NCI-H146 (cell line): ENCODE data around the gene BCAS1.

Experiments used
- DNase-seq: peaks from one replicate; lab custom pipeline; 2025; lab: John Stamatoyannopoulos, UW

The BCAS1 gene, protein sequence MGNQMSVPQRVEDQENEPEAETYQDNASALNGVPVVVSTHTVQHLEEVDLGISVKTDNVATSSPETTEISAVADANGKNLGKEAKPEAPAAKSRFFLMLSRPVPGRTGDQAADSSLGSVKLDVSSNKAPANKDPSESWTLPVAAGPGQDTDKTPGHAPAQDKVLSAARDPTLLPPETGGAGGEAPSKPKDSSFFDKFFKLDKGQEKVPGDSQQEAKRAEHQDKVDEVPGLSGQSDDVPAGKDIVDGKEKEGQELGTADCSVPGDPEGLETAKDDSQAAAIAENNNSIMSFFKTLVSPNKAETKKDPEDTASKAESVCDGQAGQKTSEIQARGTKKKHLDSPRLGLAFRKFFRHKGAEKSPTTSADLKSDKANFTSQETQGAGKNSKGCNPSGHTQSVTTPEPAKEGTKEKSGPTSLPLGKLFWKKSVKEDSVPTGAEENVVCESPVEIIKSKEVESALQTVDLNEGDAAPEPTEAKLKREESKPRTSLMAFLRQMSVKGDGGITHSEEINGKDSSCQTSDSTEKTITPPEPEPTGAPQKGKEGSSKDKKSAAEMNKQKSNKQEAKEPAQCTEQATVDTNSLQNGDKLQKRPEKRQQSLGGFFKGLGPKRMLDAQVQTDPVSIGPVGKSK

GRCh38 chr20:54070187-54070987, at the start of gene BCAS1:
BCAS1 (minus strand) TSS chr20:54070594; CDS start chr20:54058718, 11,876 bp downstream.
- DNase-seq, result no peak

DNA sequence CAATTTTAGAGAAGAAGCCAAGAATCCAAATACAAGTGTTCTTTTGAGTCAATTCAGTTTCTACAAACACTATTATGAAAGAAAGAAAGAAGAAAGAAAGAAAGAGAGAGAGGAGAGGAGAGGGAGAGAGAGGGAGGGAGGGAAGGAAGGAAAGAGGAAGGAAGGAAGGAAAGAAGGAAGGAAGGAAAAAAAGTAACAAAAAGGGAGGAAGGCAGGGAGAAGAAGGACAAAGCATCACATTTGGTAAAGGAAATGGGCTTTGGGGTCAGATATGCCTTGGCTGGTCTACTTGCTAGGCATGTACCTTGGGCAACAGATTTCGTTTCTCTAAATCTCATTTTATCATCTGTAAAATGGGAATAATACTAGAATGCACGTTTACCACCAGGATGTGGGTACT, 49.4 kb upstream of the BCAS1 start:
- no peak for DNase-seq

- no peak for DNase-seq
Measured at GRCh38 chr20:54118220-54119001, 48.0 kb upstream of the BCAS1 start.

GRCh38 chr20:54116550-54117235, 46.3 kb upstream of the BCAS1 start:
- DNase-seq, result no peak

- no peak for DNase-seq
Measured at GRCh38 chr20:54115172-54115854, 44.9 kb upstream of the BCAS1 start.

- no peak for DNase-seq
Measured at GRCh38 chr20:54114109-54114508, 43.7 kb upstream of the BCAS1 start.

DNA sequence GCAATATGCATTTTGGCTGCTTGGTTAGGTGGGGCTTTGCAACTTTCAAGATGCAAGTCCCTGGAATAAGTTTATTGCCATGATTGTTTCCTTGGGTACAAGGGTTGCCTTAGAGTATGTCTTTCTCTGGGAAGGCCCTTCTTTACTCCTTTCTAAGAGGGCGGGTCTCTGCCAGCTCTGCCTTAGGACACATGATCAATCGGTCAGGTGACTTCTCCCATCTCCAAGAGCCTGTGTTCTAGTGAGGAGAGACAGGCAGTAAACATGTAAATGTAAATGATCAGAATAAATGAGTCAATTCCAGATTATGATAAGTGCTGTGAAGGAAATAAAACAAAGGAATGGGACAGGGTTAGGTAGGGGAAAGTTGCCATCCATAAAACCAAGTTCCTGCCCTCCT, 43.2 kb upstream of the BCAS1 start:
- DNase-seq, result no peak

- DNase-seq, result no peak
Measured at GRCh38 chr20:54112221-54112884, 42.0 kb upstream of the BCAS1 start.

DNA sequence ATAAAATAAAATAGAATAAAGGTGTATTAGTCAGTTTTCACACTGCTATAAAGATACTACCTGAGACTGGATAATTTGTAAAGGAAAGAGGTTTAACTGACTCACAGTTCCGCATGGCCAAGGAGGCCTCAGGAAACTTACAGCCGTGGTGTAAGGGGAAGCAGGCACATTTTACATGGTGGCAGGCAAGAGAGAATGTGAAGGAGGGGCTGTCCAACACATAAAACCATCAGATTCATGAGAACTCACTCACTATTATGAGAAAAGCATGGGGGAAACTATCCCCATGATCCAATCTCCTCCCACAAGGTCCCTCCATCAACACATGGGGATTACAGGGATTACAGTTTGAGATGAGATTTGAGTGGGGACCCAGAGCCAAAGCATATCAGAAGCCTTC, 41.1 kb upstream of the BCAS1 start:
- DNase-seq, result no peak

GRCh38 chr20:54110457-54110856, 40.1 kb upstream of the BCAS1 start:
- no peak for DNase-seq

DNA sequence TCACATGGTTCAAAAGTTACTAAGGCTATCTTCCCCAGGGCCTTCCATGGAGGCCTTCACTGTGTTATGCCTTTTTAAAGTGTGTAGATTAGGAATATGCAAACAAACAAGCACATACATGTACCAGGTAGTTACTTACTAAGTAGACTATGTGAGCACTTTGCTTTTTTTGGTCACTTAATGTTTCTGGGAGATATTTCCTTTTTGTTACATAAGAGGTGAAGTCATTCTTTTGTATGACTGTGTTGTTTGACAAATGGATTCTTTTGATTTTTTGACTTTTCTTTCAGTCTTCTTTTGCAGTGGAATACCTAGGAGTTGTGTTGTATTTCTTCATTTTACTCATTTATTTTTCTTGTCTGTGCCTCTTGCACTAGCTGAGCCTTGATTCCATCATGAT, 39.6 kb upstream of the BCAS1 start:
- DNase-seq, result no peak

GRCh38 chr20:54108817-54109216, 38.4 kb upstream of the BCAS1 start:
- DNase-seq, result no peak

- no peak for DNase-seq
Measured at GRCh38 chr20:54108326-54108642, 37.9 kb upstream of the BCAS1 start.

DNA sequence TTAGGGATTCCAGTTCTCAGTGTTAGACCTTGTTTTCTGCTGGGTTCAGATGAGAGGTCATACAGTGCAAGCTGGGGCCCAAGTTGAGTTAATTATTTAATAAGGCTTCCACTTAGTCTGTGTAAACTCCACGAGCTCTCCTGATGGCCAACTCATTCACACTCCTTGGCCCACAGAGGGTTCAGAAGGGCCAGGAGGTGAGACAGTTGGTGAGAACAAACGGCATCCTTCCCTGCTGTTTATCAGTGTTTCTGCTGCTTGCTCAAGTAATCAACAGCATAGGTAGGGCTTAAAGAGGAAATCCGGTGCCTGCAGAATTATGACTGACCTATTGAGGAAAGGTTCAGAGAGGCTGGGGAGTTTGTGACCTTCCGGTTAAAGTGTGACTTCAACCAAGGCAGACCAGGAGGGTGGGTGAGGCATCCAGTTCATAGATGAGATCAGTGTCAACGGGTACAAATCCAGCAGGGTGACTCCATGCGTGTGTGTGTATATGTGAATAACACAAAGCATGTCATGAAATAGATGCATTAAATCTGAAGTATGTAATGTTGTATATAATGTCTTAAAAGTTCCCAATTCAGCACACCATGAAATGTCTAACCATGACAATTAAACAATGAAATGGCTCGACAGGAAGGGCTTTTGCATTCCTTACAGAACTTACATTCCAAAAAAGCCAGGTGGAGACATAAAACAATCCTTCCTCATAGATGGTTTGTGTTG, 37.4 kb upstream of the BCAS1 start:
- no peak for DNase-seq

DNA sequence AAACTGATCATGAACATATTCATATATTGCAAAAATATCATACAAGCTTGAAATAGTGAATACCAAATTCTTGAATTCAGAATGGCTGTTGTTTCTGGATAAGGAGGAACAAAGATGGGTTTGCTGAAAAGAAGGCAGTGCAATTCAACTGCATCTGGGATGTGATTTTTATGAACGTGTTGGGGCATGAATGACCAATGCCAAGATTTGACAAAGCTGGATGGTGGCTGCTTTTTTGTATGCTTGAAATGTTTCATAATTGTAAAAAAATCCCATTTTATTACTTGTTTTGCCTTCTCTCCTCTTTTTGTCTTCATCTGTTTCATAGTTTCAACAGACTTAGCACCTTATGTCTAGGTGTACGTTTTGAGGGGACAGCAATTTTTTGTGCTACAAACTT, 36.8 kb upstream of the BCAS1 start:
- DNase-seq, result no peak

GRCh38 chr20:54106162-54106561, 35.8 kb upstream of the BCAS1 start:
- no peak for DNase-seq

DNA sequence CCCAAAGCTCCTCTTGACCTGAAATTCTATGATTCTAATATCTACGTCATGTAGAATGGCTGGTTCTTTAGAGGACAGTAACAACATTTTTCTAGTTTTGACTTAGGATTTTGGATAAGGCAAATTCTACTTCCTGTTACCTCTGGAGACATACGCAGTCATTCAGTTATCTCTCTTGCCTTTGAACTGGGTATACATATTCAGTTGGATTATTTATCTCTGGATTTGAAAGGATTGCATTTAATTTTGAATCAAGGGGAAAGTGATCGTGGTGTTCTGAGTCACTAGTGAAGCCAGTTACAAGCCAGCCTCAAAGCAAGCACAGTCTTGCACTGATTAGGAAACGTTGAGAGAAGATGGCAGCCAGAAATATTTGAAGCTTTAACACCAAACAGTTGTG, 35.3 kb upstream of the BCAS1 start:
- no peak for DNase-seq

GRCh38 chr20:54104781-54105180, 34.4 kb upstream of the BCAS1 start:
- no peak for DNase-seq

DNA sequence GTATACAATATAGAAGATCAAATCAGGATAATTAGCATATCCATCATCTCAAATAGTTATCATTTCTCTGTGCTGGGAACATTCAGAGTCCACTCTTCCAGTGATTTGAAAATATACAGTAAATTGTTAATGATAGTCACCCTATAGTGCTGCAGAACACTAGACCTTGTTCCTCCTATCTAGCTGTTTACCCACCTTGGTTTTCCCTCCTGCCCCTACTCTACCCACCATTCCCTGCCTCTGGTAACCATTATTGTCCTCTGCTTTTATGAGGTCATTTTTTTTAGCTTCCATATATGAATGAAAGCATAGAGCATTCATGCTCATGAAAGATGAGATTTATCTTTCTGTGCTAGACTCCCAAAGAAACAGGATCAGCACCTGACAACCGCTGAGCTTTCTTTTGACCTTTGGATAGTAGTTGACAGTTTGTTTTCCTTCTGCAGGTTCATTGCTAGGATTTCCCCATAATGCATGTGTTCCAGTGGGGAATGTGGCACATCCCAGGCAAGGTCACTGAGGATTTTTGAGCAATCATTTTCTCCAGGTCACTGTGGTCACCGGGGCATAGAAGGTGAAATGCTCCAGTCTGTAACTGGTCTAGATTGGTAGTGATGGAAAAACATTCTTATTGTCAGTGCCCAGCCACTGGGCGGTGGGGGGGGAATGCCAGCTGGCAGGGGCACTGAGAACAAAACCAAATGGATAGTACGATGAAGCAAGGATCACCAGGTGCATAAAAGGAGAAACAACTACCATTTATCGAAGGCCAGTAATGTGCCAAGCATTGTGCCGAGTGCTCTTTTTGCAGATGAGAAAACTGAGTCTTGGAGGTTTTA, 33.6 kb upstream of the BCAS1 start:
- DNase-seq, result no peak
